GM12878 (cell line): Measurements from ENCODE around the gene HNRNPAB. TPM values are rescaled to one million over a fixed set of nuclear protein-coding genes. Genes with fewer than 3 reads are reported as not detected.
A peak's percentile ranks its signal among the peaks of the same experiment; 100 is the strongest.
"Not testable (repeated sequence)": the region's sequence is repeated elsewhere in the genome, so short reads cannot be mapped to it uniquely, and the experiment has no call there.

Experiments
- ATAC-seq: fragments of 200-7000 bp; cut with Tn5 transposase; 3 replicates; pipeline ENCODE4 v1.9.1; 2020; ENCODE audit warnings: mild to moderate bottlenecking, moderate library complexity
- BruUV-seq: library from RNA; stranded (reverse); fragments of 400-500 nt; replicated peaks from 2 replicates; lab custom pipeline; 2021; lab: Mats Ljungman, UMichigan
- CTCF ChIA-PET: fragments of 300-600 bp; sonication (Branson Sonifier 250); formaldehyde crosslinking; extraction: SDS; loops from one replicate; lab custom pipeline; 2021; ENCODE audit warnings: inconsistent platforms; lab: Yijun Ruan, JAX
- POLR2A ChIA-PET: fragments of 350-600 bp; formaldehyde crosslinking; extraction: SDS; loops from one replicate; lab custom pipeline; 2021; ENCODE audit warnings: inconsistent platforms; lab: Charles Lee
- RAD21 ChIA-PET: fragments of 300-600 bp; sonication (Branson Sonifier 250); formaldehyde crosslinking; loops from one replicate; lab custom pipeline; 2023; ENCODE audit warnings: antibody characterized with exemption; ENCODE audit not compliant: unreplicated experiment; lab: Charles Lee
- SMC1A ChIA-PET: fragments of 300-600 bp; sonication (Branson Sonifier 250); formaldehyde crosslinking; loops from one replicate; lab custom pipeline; 2023; ENCODE audit not compliant: unreplicated experiment, uncharacterized antibody; lab: Charles Lee
- DNase-seq: peaks from one replicate; pipeline ENCODE4 v3.0.0-alpha.2; 2011; ENCODE audit warnings: low read depth, low spot score
- FAIRE-seq: peaks from 3 replicates; lab custom pipeline; 2011; peaks lifted over from hg19 to GRCh38; lab: Jason Lieb, UNC
- H2AFZ ChIP-seq: 2 replicates; pipeline ENCODE4 v1.6.0; 2011; ENCODE audit warnings: low read depth, low read length, control low read depth; ENCODE audit not compliant: control insufficient read depth
- H3K27ac ChIP-seq: 2 replicates; pipeline ENCODE4 v1.5.1; 2011; ENCODE audit warnings: control low read depth; ENCODE audit not compliant: control insufficient read depth, insufficient read depth
- H3K27me3 ChIP-seq, 2 experiments: replicated peaks in 1 of 2; 2 replicates each; pipeline versions ENCODE4 v1.6.0 to v1.6.1; 2011; ENCODE audit warnings: low read length in 1 of 2; ENCODE audit not compliant: control insufficient read depth in 2 of 2, insufficient read depth in 2 of 2
- H3K36me3 ChIP-seq, 2 experiments: 2 replicates each; pipeline ENCODE4 v1.5.1; 2011; ENCODE audit warnings: low read length in 1 of 2; ENCODE audit not compliant: control insufficient read depth in 2 of 2, insufficient read depth in 2 of 2
- H3K4me1 ChIP-seq: 2 replicates; pipeline ENCODE4 v1.6.1; 2011; ENCODE audit warnings: mild to moderate bottlenecking, low read length, moderate library complexity, mixed read lengths; ENCODE audit not compliant: control insufficient read depth, insufficient read depth
- H3K4me2 ChIP-seq: 2 replicates; pipeline ENCODE4 v1.6.0; 2011; ENCODE audit warnings: control low read depth; ENCODE audit not compliant: control insufficient read depth, insufficient read depth
- H3K4me3 ChIP-seq: fragments of 200-600 bp; sonication (generic); 2 replicates; pipeline ENCODE4 v1.5.1; 2016
- H3K79me2 ChIP-seq: 2 replicates; pipeline ENCODE4 v1.6.0; 2011; ENCODE audit warnings: low read length; ENCODE audit not compliant: control insufficient read depth, insufficient read depth
- H3K9ac ChIP-seq: 2 replicates; pipeline ENCODE4 v1.8.0; 2011; ENCODE audit warnings: low read length, control low read depth, mixed read lengths; ENCODE audit not compliant: control insufficient read depth, insufficient read depth
- H3K9me3 ChIP-seq: replicated peaks from 3 replicates; pipeline ENCODE4 v1.5.1; 2011; ENCODE audit warnings: mild to moderate bottlenecking, low read length; ENCODE audit not compliant: control insufficient read depth, insufficient read depth
- H4K20me1 ChIP-seq: 2 replicates; pipeline ENCODE4 v1.6.0; 2011; ENCODE audit not compliant: control insufficient read depth, insufficient read depth
- TARDBP ChIP-seq: IDR thresholded peaks from 2 replicates; pipeline ENCODE4 v1.6.1; 2016; ENCODE audit warnings: borderline replicate concordance
- WGBS: methylation state at CpG from one replicate; pipeline ENCODE4 v1.1.6; 2016; ENCODE audit warnings: low lambda C conversion rate; ENCODE audit not compliant: insufficient replicate concordance, insufficient coverage; ENCODE audit errors: missing lambda C conversion rate; 5-methylcytosine and 5-hydroxymethylcytosine counted together
- in situ Hi-C: fragments of 300-500 bp; cut with MboI; formaldehyde crosslinking; loops from 9 replicates; pipeline ENCODE4 v1.14.3; 2018; ENCODE audit warnings: mixed read lengths
- intact Hi-C: fragments of 100-400 bp; cut with micrococcal nuclease; formaldehyde crosslinking; loops from one replicate; pipeline ENCODE4 v1.14.2; 2022; ENCODE audit not compliant: unreplicated experiment
- polyA plus RNA-seq, 11 experiments: library from polyadenylated mRNA; depleted of rRNA in 4 of 11; unstranded in 6 of 11; stranded (reverse) in 5 of 11; fragments of >200 nt; fragmentation: Nextera tagmentation in 4 of 11; fragmentation: Illumina TruSeq in 1 of 11; extraction: Ambion mirVana in 4 of 11; extraction: Trizol in 1 of 11; gene quantifications; 1 replicate in 1 of 11; 2 replicates in 10 of 11; pipeline versions ENCODE4 v1.2.1 to v1.2.3, GENCODE V29; 2011 to 2016; ENCODE audit warnings: inconsistent platforms in 2 of 11, missing spikeins in 2 of 11, low read depth in 1 of 11
- total RNA-seq, 4 experiments: library from RNA; depleted of rRNA in 3 of 4; stranded (reverse); fragments of >200 nt in 3 of 4; fragmentation: Illumina TruSeq in 1 of 4; extraction: Trizol in 1 of 4; gene quantifications; 2 replicates each; pipeline versions ENCODE4 v1.2.1 to v1.2.3, GENCODE V29; 2013 to 2021

HNRNPAB gene
- total and polyA plus RNA-seq, 10 of the 15 experiments (the other 5 are each of a cell fraction or from before 2014, with no cell fraction given): 42.3 to 330 (median 230) TPM

DNA sequence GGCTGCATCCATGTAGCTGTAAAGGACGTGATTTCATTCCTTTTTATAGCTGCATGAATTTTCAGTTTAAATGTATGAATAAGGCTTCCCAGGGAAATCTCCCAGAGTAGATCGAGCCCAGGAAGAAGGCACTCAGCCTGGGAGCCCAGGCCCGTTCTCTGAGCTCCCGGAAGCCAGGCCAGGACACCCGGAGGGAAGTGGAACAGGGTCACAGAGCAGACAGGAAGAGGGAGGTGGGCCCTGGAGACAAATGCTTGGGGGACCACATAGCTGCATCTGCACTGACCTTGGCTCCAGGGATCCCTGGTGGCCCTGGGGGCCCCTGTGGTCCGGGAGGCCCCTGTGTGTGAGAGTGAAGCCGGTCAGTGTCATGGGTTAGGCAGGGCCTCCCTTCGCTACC, 47.9 kb downstream of the HNRNPAB start:
- 28% methylated on average over 8 of the region's 8 CpGs for WGBS
- in situ Hi-C loops: no loop called here
- intact Hi-C loops: no loop called here

DNA sequence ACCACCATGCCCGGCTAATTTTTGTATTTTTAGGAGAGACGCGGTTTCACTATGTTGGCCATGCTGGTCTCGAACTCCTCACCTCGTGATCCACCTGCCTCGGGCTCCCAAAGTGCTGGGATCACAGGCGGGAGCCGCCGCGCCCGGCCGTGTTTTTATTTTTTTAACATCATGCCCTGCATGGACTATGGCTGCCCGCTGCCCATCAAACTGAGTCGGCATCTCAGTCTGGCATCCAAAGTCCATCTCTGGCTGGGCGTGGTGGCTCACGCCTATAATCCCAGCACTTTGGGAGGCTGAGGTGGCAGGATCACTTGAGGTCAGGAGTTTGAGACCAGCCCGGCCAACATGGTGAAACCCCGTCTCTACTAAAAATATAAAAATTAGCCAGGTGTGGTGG, 49.3 kb downstream of the HNRNPAB start:
- H3K9ac ChIP-seq, H3K36me3 ChIP-seq, POLR2A ChIA-PET, H3K9me3 ChIP-seq, ATAC-seq, H3K79me2 ChIP-seq, intact Hi-C loops, H3K27me3 ChIP-seq, BruUV-seq, FAIRE-seq, in situ Hi-C loops, H3K4me2 ChIP-seq, H2AFZ ChIP-seq, H3K4me3 ChIP-seq, CTCF ChIA-PET, H3K27ac ChIP-seq, H4K20me1 ChIP-seq, DNase-seq, RAD21 ChIA-PET: not testable (repeated sequence)
- H3K4me1 ChIP-seq: peaks cover 13% of the 10 kb centered on the region
- WGBS: 82% methylated on average over 18 of the region's 18 CpGs
- SMC1A ChIA-PET: interaction anchor here (0.6 kb wide), 1 partner anchor 668 kb away, joined by 3 read pairs; no protein-coding TSS in a partner anchor

More for the DNA sequence above, 47.9 kb downstream of the HNRNPAB start:
- no peaks in the 10 kb centered on the region for H3K79me2 ChIP-seq
- SMC1A ChIA-PET: no interaction called here
- RAD21 ChIA-PET: no interaction called here
- H3K9ac ChIP-seq: no peak overlapping the region
- no peak for DNase-seq
- no peak for TF ChIP-seq TARDBP
- TF ChIP-seq, all 136 proteins: peak for 0
- BruUV-seq: no TSS peak
- ChIA-PET CTCF (interaction anchor here (1.4 kb wide), 1 partner anchor 17 kb away, joined by 6 read pairs; no protein-coding TSS in a partner anchor), POLR2A (no interaction called here)
- no peak overlapping the region for H3K4me3 ChIP-seq
- no peaks in the 10 kb centered on the region for H4K20me1 ChIP-seq
- no peaks in the 10 kb centered on the region for H3K27me3 ChIP-seq
- ATAC-seq (no peak), FAIRE-seq (no peak)
- peak overlapping the region; percentile 39 for H2AFZ ChIP-seq
- H3K36me3 ChIP-seq: no peaks in the 10 kb centered on the region
- H3K4me2 ChIP-seq: no peak overlapping the region
- no peak overlapping the region for H3K27ac ChIP-seq
- no peaks in the 10 kb centered on the region for H3K9me3 ChIP-seq
- peaks cover 13% of the 10 kb centered on the region for H3K4me1 ChIP-seq
